ENCODE results near the gene SYNPO2.
"Not testable (repeated sequence)": the region's sequence is repeated elsewhere in the genome, so short reads cannot be mapped to it uniquely, and the experiment has no call there.

SYNPO2 gene

GRCh38 chr4:119034276-119035008 is 145.8 kb downstream of the SYNPO2 start:
- DNase-seq, result no peak

- DNase-seq, result no peak
Observed at GRCh38 chr4:119035951-119036737, 147.5 kb downstream of the SYNPO2 start.

- DNase-seq, result no peak
Observed at GRCh38 chr4:119037709-119038108, 149.1 kb downstream of the SYNPO2 start.

GRCh38 chr4:119038116-119038841 is 149.6 kb downstream of the SYNPO2 start:
- peak in 1 of 2 donors; percentile 1 for DNase-seq

- no peak for DNase-seq
Observed at GRCh38 chr4:119039160-119039559, 150.5 kb downstream of the SYNPO2 start.

GRCh38 chr4:119039779-119040178 is 151.1 kb downstream of the SYNPO2 start:
- DNase-seq, result no peak

GRCh38 chr4:119040261-119040660 is 151.6 kb downstream of the SYNPO2 start:
- DNase-seq, result no peak

- DNase-seq, result no peak
Observed at GRCh38 chr4:119040694-119041185, 152.1 kb downstream of the SYNPO2 start.

- no peak for DNase-seq
Observed at GRCh38 chr4:119041396-119041795, 152.7 kb downstream of the SYNPO2 start.

GRCh38 chr4:119041951-119042560 is 153.4 kb downstream of the SYNPO2 start:
- DNase-seq, result peak; percentile 54 to 72

GRCh38 chr4:119046263-119046662 is 157.6 kb downstream of the SYNPO2 start:
- no peak for DNase-seq

GRCh38 chr4:119047059-119047458 is 158.4 kb downstream of the SYNPO2 start:
- DNase-seq, result not testable (repeated sequence)

GRCh38 chr4:119048446-119048845 is 159.8 kb downstream of the SYNPO2 start:
- DNase-seq, result no peak

GRCh38 chr4:119049342-119049741 is 160.7 kb downstream of the SYNPO2 start:
- no peak for DNase-seq

GRCh38 chr4:119050527-119051090 is 162.0 kb downstream of the SYNPO2 start:
- no peak for DNase-seq

- DNase-seq, result no peak
Observed at GRCh38 chr4:119053245-119053644, 164.6 kb downstream of the SYNPO2 start.

GRCh38 chr4:119053997-119054396 is 165.3 kb downstream of the SYNPO2 start:
- no peak for DNase-seq

GRCh38 chr4:119057417-119057816 is 168.8 kb downstream of the SYNPO2 start:
- DNase-seq, result no peak

GRCh38 chr4:119059221-119059620 is 170.6 kb downstream of the SYNPO2 start:
- no peak for DNase-seq

- DNase-seq, result not testable (repeated sequence)
Observed at GRCh38 chr4:119067125-119067524, 178.5 kb downstream of the SYNPO2 start.

GRCh38 chr4:119067670-119068360 is 179.2 kb downstream of the SYNPO2 start:
- DNase-seq, result not testable (repeated sequence)

- DNase-seq, result no peak
Observed at GRCh38 chr4:119068529-119068962, 179.9 kb downstream of the SYNPO2 start.

Data from CD4-positive, alpha-beta T cell treated with Interferon alpha-2 for 1 hour (primary cell).